PFSK-1 (cell line): Measurements from ENCODE around the gene SSH3.

Source experiments
- FOXP2 ChIP-seq: optimal IDR thresholded peaks from 2 replicates; pipeline ENCODE3; 2011; ENCODE audit warnings: borderline replicate concordance, control low read depth, inconsistent platforms; ENCODE audit not compliant: insufficient read depth; ENCODE audit errors: extremely low read length, extremely low read depth
- POLR2AphosphoS5 ChIP-seq: IDR thresholded peaks from 2 replicates; pipeline ENCODE4 v1.6.1; 2012; ENCODE audit warnings: low read depth, mild to moderate bottlenecking, control low read depth, low read length, moderate library complexity
- SIN3A ChIP-seq: IDR thresholded peaks from 2 replicates; pipeline ENCODE4 v1.6.1; 2012; ENCODE audit warnings: mild to moderate bottlenecking, low read length, moderate library complexity, borderline replicate concordance; ENCODE audit not compliant: insufficient read depth
- TAF1 ChIP-seq: IDR thresholded peaks from 2 replicates; pipeline ENCODE4 v1.6.1; 2012; ENCODE audit warnings: low read length, control low read depth, borderline replicate concordance; ENCODE audit not compliant: insufficient read depth
- TF ChIP-seq, protein P1 (sequence below), 2 experiments: IDR thresholded peaks; 2 replicates each; pipeline versions ENCODE4 v1.6.1 to v1.8.0; 2011 to 2012; ENCODE audit warnings: low read depth in 2 of 2, low read length in 2 of 2, control low read depth in 1 of 2, inconsistent platforms in 1 of 2, mild to moderate bottlenecking in 1 of 2, moderate library complexity in 1 of 2; ENCODE audit not compliant: insufficient read depth in 1 of 2

SSH3 gene

DNA sequence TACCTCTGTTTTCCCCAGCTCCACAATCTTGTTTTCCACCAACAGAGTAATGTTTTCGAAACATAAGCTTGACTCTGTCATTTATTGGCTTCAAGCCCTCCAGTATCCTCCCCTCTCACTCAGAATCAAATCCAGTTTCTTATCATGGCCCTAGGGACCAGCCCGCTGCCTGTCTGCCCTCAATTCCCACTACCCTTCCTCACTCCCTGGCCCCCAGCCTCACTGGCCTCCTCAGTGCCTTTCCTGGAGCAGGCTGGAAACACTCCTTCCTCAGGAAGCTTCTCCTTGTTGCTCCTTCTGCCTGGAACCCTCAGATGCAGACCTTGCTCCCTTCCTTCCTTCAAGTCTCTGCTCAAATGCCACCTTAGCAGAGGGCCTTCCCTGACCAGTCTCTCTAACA, 46.1 kb downstream of the SSH3 start:
- no peak for TF ChIP-seq TAF1
- no peak for TF ChIP-seq FOXP2
- no peak for TF ChIP-seq SIN3A
- TF ChIP-seq, protein P1, sequence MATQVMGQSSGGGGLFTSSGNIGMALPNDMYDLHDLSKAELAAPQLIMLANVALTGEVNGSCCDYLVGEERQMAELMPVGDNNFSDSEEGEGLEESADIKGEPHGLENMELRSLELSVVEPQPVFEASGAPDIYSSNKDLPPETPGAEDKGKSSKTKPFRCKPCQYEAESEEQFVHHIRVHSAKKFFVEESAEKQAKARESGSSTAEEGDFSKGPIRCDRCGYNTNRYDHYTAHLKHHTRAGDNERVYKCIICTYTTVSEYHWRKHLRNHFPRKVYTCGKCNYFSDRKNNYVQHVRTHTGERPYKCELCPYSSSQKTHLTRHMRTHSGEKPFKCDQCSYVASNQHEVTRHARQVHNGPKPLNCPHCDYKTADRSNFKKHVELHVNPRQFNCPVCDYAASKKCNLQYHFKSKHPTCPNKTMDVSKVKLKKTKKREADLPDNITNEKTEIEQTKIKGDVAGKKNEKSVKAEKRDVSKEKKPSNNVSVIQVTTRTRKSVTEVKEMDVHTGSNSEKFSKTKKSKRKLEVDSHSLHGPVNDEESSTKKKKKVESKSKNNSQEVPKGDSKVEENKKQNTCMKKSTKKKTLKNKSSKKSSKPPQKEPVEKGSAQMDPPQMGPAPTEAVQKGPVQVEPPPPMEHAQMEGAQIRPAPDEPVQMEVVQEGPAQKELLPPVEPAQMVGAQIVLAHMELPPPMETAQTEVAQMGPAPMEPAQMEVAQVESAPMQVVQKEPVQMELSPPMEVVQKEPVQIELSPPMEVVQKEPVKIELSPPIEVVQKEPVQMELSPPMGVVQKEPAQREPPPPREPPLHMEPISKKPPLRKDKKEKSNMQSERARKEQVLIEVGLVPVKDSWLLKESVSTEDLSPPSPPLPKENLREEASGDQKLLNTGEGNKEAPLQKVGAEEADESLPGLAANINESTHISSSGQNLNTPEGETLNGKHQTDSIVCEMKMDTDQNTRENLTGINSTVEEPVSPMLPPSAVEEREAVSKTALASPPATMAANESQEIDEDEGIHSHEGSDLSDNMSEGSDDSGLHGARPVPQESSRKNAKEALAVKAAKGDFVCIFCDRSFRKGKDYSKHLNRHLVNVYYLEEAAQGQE (IDR thresholded peaks at IDR 0.05; ENCODE audit: insufficient read depth in 1 of 2, low read depth in 2 of 2, low read length in 2 of 2), result no peak
- no peak for TF ChIP-seq POLR2AphosphoS5

DNA sequence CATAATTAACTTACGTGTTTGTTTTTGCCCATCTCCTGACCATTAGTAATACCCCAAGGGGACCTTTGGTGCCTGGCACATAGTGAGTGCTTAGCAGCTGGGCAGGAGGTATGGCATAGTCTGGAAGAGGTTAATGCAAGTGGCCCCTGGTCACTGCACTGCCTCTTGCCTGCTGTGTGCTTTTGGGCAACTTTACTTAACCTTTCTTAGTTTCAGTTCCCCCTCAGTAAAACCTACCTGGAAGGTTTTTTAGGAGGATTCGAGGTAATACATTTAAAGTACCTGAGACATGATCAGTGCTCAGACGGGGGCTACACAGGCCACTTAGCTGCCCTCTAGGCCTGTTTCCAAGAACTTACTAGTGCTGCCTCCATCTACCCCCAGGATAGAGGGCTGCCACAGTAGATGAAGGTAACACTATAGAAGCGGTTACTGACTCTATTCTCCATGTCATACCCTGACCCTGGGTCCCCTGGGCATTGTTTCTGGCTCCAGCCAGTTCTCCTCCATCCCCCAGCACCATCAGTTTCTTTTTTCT, 46.7 kb downstream of the SSH3 start:
- TF ChIP-seq, protein P1 (IDR thresholded peaks at IDR 0.05; ENCODE audit: insufficient read depth in 1 of 2, low read depth in 2 of 2, low read length in 2 of 2), result no peak

DNA sequence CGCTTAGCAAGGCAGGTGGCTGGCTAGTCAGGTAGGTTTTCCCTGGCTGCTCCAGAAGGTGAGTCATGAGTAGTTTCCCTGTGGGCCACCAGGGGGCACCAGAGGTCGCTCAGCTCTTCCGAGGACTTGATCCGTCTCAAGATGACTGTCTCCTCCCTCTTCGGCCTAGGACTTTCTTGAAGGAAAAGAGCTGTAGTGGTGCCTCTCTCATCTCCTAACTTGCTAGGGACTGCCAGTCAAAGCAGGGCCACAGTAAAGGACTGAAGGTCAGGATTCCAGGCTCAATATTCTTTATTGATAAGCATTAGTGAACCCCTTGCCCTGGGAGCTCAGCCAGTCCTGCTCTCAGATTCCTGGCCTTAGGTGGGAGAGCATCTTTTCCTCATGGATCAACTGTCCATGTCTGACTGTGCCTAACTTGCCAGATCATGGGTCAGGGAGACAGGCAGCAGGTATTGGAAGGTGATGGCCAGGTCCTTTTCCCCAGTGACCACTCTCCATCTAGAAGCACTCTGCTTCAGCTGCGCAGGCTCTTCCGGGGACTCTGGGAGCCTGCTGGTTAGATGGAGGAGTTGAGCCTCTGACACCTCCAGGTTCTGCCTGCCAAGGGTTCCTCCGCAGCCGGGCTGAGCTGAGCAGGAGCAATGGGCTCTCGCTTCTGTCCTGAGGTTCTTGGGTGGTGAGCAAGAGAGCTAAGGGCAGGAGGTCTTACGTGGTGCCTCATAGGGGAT, 48.1 kb downstream of the SSH3 start:
- TF ChIP-seq, protein P1 (IDR thresholded peaks at IDR 0.05; ENCODE audit: insufficient read depth in 1 of 2, low read depth in 2 of 2, low read length in 2 of 2), result no peak

DNA sequence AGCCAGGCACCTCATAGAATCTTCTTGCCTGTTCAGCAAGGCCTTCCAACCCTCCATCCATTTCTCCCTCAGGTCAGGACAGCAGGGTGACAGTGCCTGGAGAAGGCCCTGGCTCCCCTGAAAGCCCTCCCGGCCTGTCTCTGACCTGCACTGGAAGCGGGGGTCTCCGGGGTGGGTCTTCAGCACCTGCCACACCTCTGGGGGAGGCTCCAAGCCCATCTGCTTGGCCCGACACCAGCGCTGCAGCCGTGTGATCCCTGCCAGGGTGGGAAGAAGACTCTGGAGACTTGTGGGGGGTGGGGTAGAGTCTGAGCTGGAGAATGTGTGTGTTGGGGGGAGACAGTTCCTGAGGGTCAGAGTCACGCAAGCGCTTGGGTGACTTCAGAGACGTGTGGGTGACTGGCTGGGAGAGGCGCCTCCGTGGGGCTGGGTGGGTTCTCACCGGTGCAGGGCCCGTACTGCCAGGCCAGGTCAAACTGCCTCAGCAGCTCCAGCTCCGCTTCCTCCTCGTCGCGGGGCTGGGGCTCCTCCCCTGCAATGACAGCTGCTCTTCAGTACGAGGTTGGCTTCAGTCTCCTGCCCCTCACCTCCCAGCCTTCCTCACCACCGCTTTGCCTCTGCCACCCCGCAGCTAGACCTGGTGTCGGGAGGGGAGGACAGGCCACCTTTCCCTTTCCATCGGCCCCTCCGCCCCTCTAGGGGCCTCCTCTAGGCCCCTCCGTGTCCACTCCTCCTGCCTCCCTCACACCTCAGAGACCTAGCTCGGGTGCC, 49.4 kb downstream of the SSH3 start:
- TF ChIP-seq, protein P1 (IDR thresholded peaks at IDR 0.05; ENCODE audit: insufficient read depth in 1 of 2, low read depth in 2 of 2, low read length in 2 of 2), result no peak
- no peak for TF ChIP-seq TAF1
- TF ChIP-seq SIN3A, result no peak
- TF ChIP-seq POLR2AphosphoS5, result no peak
- no peak for TF ChIP-seq FOXP2
